ENCODE data around the gene SRPK1.

DNA sequence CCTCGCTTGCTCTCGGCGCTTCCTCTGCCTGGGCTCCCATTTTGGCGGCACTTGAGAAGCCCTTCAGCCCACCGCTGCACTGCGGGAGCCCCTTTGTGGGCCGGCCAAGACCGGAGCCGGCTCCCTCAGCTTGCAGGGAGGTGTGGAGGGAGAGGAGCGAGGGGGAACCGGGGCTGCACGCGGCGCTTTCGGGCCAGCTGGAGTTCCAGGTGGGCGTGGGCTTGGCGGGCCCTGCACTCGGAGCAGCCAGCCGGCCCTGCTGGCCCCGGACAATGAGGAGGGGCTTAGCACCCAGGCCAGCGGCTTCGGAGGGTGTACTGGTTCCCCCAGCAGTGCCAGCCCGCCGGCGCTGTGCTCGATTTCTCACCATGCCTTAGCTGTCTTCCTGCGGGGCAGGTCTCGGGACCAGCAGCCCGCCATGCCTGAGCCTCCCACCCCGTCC lies 10.2 kb upstream of the SRPK1 start:
- TF ChIP-seq, protein P1, sequence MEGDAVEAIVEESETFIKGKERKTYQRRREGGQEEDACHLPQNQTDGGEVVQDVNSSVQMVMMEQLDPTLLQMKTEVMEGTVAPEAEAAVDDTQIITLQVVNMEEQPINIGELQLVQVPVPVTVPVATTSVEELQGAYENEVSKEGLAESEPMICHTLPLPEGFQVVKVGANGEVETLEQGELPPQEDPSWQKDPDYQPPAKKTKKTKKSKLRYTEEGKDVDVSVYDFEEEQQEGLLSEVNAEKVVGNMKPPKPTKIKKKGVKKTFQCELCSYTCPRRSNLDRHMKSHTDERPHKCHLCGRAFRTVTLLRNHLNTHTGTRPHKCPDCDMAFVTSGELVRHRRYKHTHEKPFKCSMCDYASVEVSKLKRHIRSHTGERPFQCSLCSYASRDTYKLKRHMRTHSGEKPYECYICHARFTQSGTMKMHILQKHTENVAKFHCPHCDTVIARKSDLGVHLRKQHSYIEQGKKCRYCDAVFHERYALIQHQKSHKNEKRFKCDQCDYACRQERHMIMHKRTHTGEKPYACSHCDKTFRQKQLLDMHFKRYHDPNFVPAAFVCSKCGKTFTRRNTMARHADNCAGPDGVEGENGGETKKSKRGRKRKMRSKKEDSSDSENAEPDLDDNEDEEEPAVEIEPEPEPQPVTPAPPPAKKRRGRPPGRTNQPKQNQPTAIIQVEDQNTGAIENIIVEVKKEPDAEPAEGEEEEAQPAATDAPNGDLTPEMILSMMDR (IDR thresholded peaks at IDR 0.05) = no peak
- no peak for TF ChIP-seq POLR2AphosphoS5 (IDR thresholded peaks at IDR 0.05)
- no peak for TF ChIP-seq POLR2A (IDR thresholded peaks at IDR 0.05)

Measured in stomach (tissue), 4 donors.